Measurements from ENCODE around the gene PNMA5.

Gene PNMA5

GRCh38 chrX:152992115-152992514 lies 1.8 kb downstream of the PNMA5 start:
- Histone ChIP-seq H3K4me3 (replicated peaks; ENCODE audit: insufficient read depth, low read length) (no peak overlapping the region), H3K27ac (replicated peaks) (no peak overlapping the region), H3K27me3 (ENCODE audit: insufficient read depth, poor library complexity, severe bottlenecking) (no peaks in the 10 kb centered on the region)
- no peak for DNase-seq (ENCODE audit: low read depth in 1 of 2, low spot score in 1 of 2)
- no peak for TF ChIP-seq GABPA (IDR thresholded peaks at IDR 0.05; ENCODE audit: low read depth)
- no peak for TF ChIP-seq POLR2AphosphoS5 (IDR thresholded peaks at IDR 0.05; ENCODE audit: low read depth)
- no peak for TF ChIP-seq REST (IDR thresholded peaks at IDR 0.05; ENCODE audit: insufficient replicate concordance, low read depth)
- no peak for TF ChIP-seq CTCF (IDR thresholded peaks at IDR 0.05; ENCODE audit: insufficient read depth, low read length)
- TF ChIP-seq SPI1 (IDR thresholded peaks at IDR 0.05; ENCODE audit: borderline replicate concordance, low read depth), result no peak

GRCh38 chrX:152991123-152991522 lies 2.8 kb downstream of the PNMA5 start:
- no peak overlapping the region for H3K4me3 ChIP-seq (replicated peaks; ENCODE audit: insufficient read depth, low read length)
- no peak for TF ChIP-seq CTCF (IDR thresholded peaks at IDR 0.05; ENCODE audit: insufficient read depth, low read length)
- no peak for TF ChIP-seq REST (IDR thresholded peaks at IDR 0.05; ENCODE audit: insufficient replicate concordance, low read depth)
- no peak for TF ChIP-seq POLR2AphosphoS5 (IDR thresholded peaks at IDR 0.05; ENCODE audit: low read depth)
- TF ChIP-seq SPI1 (IDR thresholded peaks at IDR 0.05; ENCODE audit: borderline replicate concordance, low read depth), result no peak
- no peak for TF ChIP-seq GABPA (IDR thresholded peaks at IDR 0.05; ENCODE audit: low read depth)
- H3K27ac ChIP-seq (replicated peaks), result no peak overlapping the region

GRCh38 chrX:152989292-152989658 lies 4.6 kb downstream of the PNMA5 start:
- Histone ChIP-seq H3K27me3 (ENCODE audit: insufficient read depth, poor library complexity, severe bottlenecking) (no peaks in the 10 kb centered on the region), H3K4me3 (replicated peaks; ENCODE audit: insufficient read depth, low read length) (no peak overlapping the region), H3K27ac (replicated peaks) (no peak overlapping the region)
- peak; percentile 26 to 54 for DNase-seq (ENCODE audit: low read depth in 1 of 2, low spot score in 1 of 2)
- TF ChIP-seq SPI1 (IDR thresholded peaks at IDR 0.05; ENCODE audit: borderline replicate concordance, low read depth) (no peak), GABPA (IDR thresholded peaks at IDR 0.05; ENCODE audit: low read depth) (no peak), CTCF (IDR thresholded peaks at IDR 0.05; ENCODE audit: insufficient read depth, low read length) (no peak), REST (IDR thresholded peaks at IDR 0.05; ENCODE audit: insufficient replicate concordance, low read depth) (no peak)

More at GRCh38 chrX:152991123-152991522, 2.8 kb downstream of the PNMA5 start:
- H3K27me3 ChIP-seq (ENCODE audit: insufficient read depth, poor library complexity, severe bottlenecking), result no peaks in the 10 kb centered on the region
- DNase-seq (ENCODE audit: low read depth in 1 of 2, low spot score in 1 of 2), result no peak

All from HL-60 (cell line).